GM21576 (cell line): ENCODE results near the gene TCEAL5.
"Not testable (repeated sequence)": the region's sequence is repeated elsewhere in the genome, so short reads cannot be mapped to it uniquely, and the experiment has no call there.

Source experiments
- ATAC-seq: cut with Tn5 transposase; IDR thresholded peaks from one replicate; pipeline ENCODE4 v1.9.1; 2021; ENCODE audit warnings: mild to moderate bottlenecking, moderate library complexity; ENCODE audit not compliant: unreplicated experiment

TCEAL5 gene

DNA sequence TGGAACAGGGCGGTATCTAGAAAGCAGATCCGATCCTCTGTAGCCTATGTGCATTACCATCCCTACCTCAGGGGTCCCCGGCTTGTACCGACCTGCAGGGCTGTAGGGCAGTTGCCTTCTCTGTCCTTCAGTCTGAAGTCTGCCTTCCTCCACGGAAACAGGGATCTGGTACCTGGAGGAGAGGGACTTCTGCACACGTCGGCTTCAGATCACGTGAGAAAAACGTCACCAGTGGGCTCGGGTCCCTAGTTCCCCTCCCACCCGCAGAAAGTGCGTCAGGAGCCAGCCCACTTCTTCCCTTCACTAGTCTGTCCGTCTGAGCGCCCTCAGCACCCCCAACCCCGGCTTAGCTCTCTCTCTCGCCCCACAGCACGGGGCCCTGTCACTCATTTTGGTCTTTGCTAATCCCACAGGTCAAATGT lies at the start of gene TCEAL5:
Gene TCEAL5, minus strand, starts transcription at position 170 of the 422 bp plus-strand sequence. CDS start 2,187 bp downstream, outside the sequence.
- no peak for ATAC-seq

DNA sequence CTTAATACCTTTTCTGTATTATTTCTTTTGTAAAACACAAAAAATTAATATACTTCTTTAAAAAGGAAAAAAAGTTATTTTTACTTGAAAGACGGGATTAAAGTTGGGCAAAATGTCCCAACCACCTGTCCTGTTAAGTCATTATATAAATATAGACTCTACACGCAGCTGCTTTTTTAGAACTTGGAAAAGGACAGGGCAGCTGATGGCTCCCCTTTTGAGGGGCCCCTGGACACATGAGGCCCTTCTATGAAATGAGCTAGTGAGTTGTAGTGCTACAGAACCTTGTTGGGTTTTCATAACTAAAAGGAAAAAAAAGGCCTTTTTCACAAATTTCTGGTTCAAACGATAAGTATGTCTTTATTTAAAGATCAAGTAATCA lies 34.8 kb upstream of the TCEAL5 start:
- no peak for ATAC-seq

- peak; percentile 97 for ATAC-seq
These were observed 34.2 kb upstream of the TCEAL5 start, which contains the start of gene BEX2 for GRCh38 chrX:103310555-103311398. Gene BEX2 (minus strand): TSS chrX:103310990. CDS start chrX:103309976, 1,014 bp downstream.

DNA sequence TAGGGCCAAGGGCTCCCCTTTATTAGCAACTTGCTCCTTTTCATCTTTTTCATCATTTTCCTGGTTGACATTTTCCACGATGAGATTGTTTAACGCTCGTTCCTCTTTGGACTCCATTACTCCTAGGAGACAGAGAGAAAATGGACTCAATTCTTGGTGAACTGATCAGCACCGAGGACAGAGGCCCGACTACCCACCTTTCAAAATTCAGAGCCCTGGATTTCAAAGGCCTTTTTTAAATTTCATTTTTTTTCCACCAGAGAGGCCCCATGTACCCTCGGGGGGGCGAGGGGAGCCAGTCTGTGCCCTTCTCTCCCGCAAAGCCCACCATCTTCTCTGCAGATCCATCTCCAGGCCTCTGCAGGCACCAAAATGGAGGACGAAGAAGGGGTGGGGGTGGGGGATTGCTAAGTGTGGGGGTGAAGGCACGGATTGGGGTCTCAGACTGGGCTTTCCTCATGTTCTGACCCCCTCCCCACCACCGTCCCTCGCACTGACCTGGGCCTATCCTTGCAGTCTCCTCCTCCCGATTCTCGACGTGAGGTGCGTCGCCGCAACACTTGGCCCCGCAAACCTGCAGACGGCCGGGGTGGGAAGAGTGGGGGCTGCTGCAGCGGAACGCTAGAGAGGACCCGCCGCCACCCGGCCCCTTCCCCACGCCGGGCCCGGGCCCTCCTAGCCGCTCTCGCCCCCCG lies 33.5 kb upstream of the TCEAL5 start:
- ATAC-seq, result no peak

GRCh38 chrX:103305666-103306065 lies 29.1 kb upstream of the TCEAL5 start:
- not testable (repeated sequence) for ATAC-seq

DNA sequence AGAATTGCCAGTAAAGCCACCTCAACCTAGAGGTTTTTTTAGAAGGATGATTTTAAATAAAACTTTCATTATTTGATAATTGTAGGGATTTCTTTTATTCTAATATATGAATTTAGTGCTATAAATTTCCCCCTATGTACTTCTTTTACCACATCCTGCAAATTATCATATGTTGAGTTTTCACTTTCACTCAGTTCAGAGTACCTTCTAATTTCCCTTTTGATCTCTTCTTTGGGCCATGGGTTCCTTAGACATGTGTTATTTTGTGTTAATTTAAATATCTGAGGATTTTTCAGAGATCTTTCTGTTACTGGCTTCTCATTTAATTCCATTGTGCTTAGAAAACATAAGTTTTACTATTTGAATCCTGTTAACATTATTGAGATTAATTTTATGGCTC lies 28.2 kb upstream of the TCEAL5 start:
- no peak for ATAC-seq

- ATAC-seq, result no peak
These were observed 16.6 kb upstream of the TCEAL5 start for GRCh38 chrX:103293118-103293517.

DNA sequence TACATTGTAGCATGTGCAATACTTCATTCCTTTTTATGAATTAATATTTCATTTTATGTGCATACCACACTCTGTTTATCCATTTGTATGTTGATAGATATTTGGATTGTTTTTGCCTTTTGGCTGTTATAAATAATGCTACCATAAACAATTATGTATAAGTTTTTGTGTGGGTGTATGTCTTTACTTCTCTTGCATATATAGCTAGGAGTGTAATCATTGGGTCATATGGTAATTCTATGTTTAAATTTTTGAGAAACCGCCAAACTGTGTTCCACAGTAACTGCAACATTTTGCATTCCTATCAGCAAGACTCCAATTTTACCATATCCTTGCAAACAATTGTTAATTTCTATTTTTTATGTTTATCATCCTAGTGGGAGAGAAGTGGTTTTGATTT lies 3.1 kb upstream of the TCEAL5 start:
- ATAC-seq, result no peak

DNA sequence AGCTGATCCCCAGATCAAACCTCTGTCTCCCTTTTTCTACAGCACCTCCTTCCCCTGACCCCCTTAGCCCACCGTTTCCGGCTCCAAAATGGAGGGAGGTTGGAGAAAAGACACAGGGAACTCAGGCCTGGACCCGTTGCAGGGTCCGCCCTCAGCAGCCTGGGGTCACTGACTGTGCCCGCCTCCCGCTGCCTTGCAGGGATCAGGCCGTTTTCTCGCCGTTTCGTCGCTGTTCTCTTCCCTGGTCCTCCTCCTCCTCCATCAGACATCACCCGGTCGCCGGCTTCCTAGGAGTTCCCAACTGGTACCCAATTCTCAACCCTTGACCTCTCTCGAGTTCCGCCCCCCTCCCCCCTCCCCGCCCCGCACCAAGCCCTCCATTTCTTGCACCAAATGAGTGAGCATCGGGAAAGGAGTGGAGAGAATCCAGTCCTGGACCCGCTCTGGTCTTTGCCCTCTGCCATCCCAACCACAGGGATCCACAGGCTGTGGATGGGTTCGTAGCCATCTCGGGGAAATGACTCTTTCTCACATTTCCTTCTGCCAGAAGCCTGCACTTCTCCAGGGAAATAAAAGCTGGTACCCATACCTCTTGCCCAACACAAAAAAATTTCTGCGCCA lies 493 bp downstream of the TCEAL5 start:
- no peak for ATAC-seq

- no peak for ATAC-seq
These were observed 2.3 kb downstream of the TCEAL5 start for GRCh38 chrX:103274284-103274683.

- no peak for ATAC-seq
These were observed 18.3 kb downstream of the TCEAL5 start for GRCh38 chrX:103258275-103258674.

DNA sequence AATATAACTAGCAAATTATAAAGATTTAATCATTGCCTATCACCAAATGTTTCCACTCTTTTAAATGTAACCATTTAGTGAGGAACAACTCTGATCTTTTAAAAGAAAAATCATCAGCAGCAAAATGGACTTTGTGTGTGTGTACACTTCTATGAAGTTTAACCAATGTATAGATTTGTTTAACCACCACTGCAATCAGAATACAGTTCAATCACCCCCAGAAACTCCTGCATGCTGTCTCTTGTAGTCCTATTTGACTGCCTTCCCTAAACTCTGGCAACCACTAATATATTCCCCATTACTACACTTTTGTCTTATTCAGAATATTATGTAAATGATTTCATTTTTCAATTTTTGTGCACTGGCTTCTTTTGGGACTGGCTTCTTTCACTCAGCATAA lies 19.9 kb downstream of the TCEAL5 start:
- ATAC-seq, result no peak

- ATAC-seq, result peak; percentile 96
These were observed 21.5 kb downstream of the TCEAL5 start, which contains the start of gene TCEAL8 for GRCh38 chrX:103254921-103255493. Gene TCEAL8 (minus strand): TSS chrX:103255155. CDS start chrX:103253979, 1,176 bp downstream.

DNA sequence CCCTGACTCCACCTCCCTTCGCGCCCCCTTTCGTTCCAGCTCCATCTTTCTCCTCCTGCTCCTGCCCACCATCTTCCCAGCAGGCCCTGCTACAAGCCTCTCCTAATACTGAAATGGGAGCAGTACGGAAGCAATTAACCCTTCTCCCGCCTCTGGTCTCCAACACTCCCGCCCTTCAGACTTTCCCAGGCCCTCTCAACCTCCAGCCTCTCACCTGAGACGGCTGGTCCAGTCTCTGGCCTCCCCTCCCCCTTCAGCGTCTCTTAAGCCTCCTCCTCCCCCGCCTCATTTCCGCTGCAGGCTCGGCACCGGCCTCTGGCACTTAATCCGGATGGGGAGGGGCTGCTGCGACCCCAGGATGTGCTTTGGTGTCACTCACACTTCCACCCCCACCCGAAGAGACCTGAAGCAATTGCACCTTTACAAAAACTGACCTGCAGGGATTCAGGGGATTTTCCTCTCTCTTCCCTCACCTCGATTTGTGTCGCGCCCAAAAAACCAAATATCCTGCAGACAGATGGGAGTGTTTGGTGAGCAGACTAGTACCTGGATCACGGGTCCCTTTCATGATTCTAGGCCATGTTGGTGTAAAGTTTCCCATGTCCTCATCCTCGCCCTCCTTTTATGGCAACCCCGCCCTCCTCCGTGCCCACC lies 22.3 kb downstream of the TCEAL5 start:
- peak; percentile 59 for ATAC-seq

DNA sequence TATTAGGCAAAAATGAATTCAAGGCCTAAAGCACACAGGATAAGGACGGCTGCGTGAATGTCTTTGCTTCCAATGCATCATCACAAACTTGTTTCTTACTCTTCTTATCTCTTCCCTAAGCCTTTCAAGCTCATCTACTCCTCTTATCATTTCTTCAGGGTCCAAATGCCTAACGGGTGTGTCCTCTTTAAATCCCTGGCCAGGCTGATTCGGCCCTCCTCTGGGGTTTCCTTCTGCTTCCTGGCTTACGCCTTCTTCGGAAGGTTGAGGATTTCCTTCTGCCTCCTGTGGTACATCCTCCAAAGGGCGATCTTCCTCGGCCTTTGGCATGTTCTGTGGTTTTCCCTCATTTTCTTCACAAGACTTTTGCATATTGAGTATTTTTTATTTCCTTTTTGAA lies 22.9 kb downstream of the TCEAL5 start:
- no peak for ATAC-seq

GRCh38 chrX:103250977-103251376 lies 25.6 kb downstream of the TCEAL5 start:
- ATAC-seq, result no peak

DNA sequence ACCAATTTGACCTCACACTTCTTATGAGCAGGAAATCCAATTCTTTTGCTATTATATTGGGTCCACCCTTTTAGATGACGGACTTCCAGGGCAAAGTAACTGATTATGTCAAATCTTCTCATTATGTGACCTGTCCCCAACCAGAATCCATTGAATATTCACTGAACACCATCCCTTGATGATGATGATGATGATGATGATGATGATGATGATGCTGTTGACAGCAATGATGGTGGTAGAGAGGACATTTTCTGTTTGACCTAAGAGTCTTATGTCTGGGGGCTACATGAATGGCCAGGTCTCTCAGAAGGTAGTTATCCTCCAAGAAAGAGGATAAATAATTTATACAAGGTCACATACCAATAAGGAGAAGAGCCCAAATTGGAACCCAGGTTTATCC lies 26.7 kb downstream of the TCEAL5 start:
- ATAC-seq, result no peak

DNA sequence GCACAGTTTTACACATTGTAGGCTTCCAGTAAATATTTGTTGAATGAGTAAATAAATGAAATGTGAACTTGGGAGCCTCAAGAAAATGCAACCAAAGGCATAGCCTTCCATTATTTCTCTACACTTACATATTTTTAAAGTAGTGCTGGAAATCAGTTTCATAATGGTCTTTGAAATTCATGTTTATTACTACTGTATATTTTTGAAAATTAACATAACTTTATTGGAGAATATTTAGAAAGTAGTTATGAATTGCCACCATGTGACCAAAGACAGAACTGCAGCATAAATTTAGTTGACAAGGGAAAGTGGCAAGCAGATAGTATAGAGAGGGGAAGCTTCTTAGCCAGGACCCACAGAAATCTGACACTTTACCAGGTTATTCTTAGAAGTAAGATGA lies 28.0 kb downstream of the TCEAL5 start:
- ATAC-seq, result no peak

DNA sequence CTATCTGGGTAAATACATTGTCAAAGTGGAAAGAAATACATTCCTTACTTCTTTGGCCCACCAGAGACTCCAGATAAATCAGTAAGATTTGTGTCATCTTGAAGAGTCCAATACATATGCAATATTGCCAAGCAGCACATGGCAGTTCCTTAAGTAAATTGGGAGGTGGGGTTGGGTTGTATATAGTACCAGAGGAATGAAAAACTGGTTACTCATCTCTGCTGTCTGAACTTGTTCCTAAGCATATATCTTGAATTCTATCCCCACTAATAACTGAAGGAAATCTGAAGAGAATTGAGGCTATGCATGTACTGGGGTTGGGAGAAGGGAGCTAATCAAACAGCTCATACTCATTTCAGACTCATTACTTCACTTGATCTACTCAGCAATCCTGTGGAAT lies 36.4 kb downstream of the TCEAL5 start:
- no peak for ATAC-seq

DNA sequence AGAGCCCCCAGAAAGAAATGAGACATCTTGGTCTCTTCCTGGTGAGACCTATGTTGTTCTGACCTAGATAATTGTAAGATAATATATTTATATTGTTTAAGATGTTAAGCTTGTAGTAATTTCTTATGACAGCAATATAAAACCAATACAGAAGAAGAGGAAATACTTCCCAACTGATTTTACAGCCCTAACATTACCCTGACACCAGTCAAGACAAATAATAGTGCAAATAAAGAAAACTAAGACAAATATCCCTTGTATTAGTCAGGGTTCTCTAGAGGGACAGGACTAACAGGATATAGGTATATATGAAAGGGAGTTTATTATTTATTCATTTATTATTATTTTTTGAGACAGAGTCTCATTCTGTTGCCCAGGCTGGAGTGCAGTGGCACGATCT lies 40.3 kb downstream of the TCEAL5 start:
- ATAC-seq, result no peak

DNA sequence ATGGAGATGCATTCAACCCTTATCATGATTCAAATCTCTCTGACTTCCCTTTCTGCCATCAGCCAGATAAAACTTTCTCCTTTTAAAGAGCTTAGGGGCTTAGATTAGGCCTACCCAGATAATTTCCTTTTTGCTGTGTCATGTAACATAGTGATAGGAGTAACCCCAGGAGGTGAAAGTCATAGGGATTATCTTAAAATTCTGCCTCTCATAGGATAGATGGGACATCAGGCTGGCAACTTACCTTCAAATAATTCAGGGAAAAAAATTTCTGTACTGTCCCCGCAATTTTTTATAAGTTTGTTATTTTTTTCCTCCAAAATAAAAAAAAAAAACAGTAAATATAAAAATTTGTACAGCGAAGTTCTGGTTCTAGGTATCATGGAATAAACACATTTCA lies 40.9 kb downstream of the TCEAL5 start:
- not testable (repeated sequence) for ATAC-seq
